HepG2 (cell line): ENCODE measurements around the gene TCERG1L.

Experiments used
- CEBPG ChIP-seq: IDR thresholded peaks from 2 replicates; pipeline ENCODE4 v1.6.1; 2016
- GATAD2A ChIP-seq: IDR thresholded peaks from 2 replicates; pipeline ENCODE4 v1.6.1; 2016
- POLR2A ChIP-seq, 2 experiments: IDR thresholded peaks; 2 replicates each; pipeline ENCODE4 v1.6.1; 2011; ENCODE audit warnings: low read depth in 2 of 2, low read length in 2 of 2, mild to moderate bottlenecking in 1 of 2, moderate library complexity in 1 of 2; ENCODE audit not compliant: insufficient read depth in 1 of 2
- POLR2AphosphoS5 ChIP-seq: IDR thresholded peaks from 2 replicates; pipeline ENCODE4 v1.6.1; 2012; ENCODE audit warnings: low read depth, low read length
- PRDM10 ChIP-seq: sonication (generic); formaldehyde crosslinking; IDR thresholded peaks from 2 replicates; pipeline ENCODE4 v1.4.0; 2020; ENCODE audit warnings: low read depth, missing genetic modification reagents
- RFX5 ChIP-seq: IDR thresholded peaks from 2 replicates; pipeline ENCODE4 v1.6.1; 2011; ENCODE audit warnings: low read depth, low read length, improper control_type of control experiment
- ZKSCAN8 ChIP-seq: IDR thresholded peaks from 2 replicates; pipeline ENCODE4 v1.6.1; 2016; ENCODE audit warnings: borderline replicate concordance, missing genetic modification reagents, missing compliant biosample characterization
- ZNF230 ChIP-seq: sonication (generic); formaldehyde crosslinking; IDR thresholded peaks from 2 replicates; pipeline ENCODE4 v1.4.0; 2020; ENCODE audit warnings: mild to moderate bottlenecking, missing genetic modification reagents

- TF ChIP-seq POLR2A (IDR thresholded peaks at IDR 0.05; ENCODE audit: insufficient read depth in 1 of 2, low read depth in 2 of 2, low read length in 2 of 2) (no peak), RFX5 (no peak), GATAD2A (CRISPR knock-in tag) (no peak), ZKSCAN8 (CRISPR knock-in tag) (no peak), ZNF230 (CRISPR knock-in tag) (no peak), POLR2AphosphoS5 (no peak), PRDM10 (no peak), CEBPG (CRISPR knock-in tag) (no peak)
Observed at GRCh38 chr10:131070856-131071255, 240.7 kb downstream of the TCERG1L start.
